Rectal smooth muscle tissue (tissue), 1 donor: ENCODE results near the gene F8.
"Not testable (repeated sequence)": the region's sequence is repeated elsewhere in the genome, so short reads cannot be mapped to it uniquely, and the experiment has no call there.

ENCODE experiments used
- H3K27ac ChIP-seq: one replicate; pipeline ENCODE4 v1.7.0; 2013; ENCODE audit warnings: low read depth, low read length, inconsistent platforms
- H3K27me3 ChIP-seq: one replicate; pipeline ENCODE4 v1.7.0; 2013; ENCODE audit warnings: low read length; ENCODE audit not compliant: control insufficient read depth, insufficient read depth
- H3K36me3 ChIP-seq: one replicate; pipeline ENCODE4 v1.7.0; 2013; ENCODE audit warnings: low read length; ENCODE audit not compliant: control insufficient read depth, insufficient read depth
- H3K4me1 ChIP-seq: one replicate; pipeline ENCODE4 v1.7.0; 2013; ENCODE audit warnings: low read length; ENCODE audit not compliant: control insufficient read depth, insufficient read depth
- H3K4me3 ChIP-seq: one replicate; pipeline ENCODE4 v1.7.0; 2013; ENCODE audit warnings: low read length
- H3K9ac ChIP-seq: one replicate; pipeline ENCODE4 v1.7.0; 2013; ENCODE audit warnings: low read length

Gene F8

DNA sequence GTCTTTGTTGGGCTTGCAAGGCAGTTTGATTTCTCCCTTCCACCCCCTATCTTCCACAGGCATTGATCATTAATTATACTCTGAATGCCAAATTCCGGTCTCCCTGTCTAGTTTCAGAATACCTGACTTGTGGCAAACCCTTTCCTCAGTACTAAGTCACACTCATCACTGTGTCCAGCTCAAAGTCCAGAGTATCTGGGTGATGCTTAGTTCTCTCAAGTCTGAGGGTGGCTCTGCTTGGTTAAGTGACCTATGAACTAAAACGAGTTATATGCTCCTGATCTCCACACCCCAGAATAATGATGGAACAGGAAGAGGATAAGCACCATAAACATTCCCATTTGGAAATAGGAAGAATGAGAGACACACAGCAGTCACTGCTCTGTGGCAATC is 194.5 kb downstream of the F8 start:
- H3K4me3 ChIP-seq = no peak overlapping the region
- no peaks in the 10 kb centered on the region for H3K36me3 ChIP-seq
- no peaks in the 10 kb centered on the region for H3K4me1 ChIP-seq
- H3K27me3 ChIP-seq = no peaks in the 10 kb centered on the region
- H3K9ac ChIP-seq = no peak overlapping the region
- no peak overlapping the region for H3K27ac ChIP-seq

- Histone ChIP-seq H3K9ac (no peak overlapping the region), H3K36me3 (no peaks in the 10 kb centered on the region), H3K27me3 (no peaks in the 10 kb centered on the region), H3K27ac (no peak overlapping the region), H3K4me3 (no peak overlapping the region), H3K4me1 (no peaks in the 10 kb centered on the region)
These were observed 195.1 kb downstream of the F8 start for GRCh38 chrX:154827194-154828015.

DNA sequence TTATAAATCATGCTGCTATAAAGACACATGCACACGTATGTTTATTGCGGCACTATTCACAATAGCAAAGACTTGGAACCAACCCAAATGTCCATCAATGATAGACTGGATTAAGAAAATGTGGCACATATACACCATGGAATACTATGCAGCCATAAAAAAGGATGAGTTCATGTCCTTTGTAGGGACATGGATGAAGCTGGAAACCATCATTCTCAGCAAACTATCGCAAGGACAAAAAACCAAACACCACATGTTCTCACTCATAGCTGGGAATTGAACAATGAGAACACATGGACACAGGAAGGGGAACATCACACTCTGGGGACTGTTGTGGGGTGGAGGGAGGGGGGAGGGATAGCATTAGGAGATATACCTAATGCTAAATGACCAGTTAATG is 196.9 kb downstream of the F8 start:
- not testable (repeated sequence) for H3K27ac ChIP-seq, H3K9ac ChIP-seq

GRCh38 chrX:154824638-154825037 is 197.9 kb downstream of the F8 start:
- H3K4me1 ChIP-seq = no peaks in the 10 kb centered on the region
- no peaks in the 10 kb centered on the region for H3K36me3 ChIP-seq
- H3K4me3 ChIP-seq = no peak overlapping the region
- H3K9ac ChIP-seq = no peak overlapping the region
- H3K27ac ChIP-seq = no peak overlapping the region
- no peaks in the 10 kb centered on the region for H3K27me3 ChIP-seq

More for the DNA sequence above, 196.9 kb downstream of the F8 start:
- H3K4me3 ChIP-seq, H3K27me3 ChIP-seq, H3K36me3 ChIP-seq, H3K4me1 ChIP-seq: not testable (repeated sequence)

DNA sequence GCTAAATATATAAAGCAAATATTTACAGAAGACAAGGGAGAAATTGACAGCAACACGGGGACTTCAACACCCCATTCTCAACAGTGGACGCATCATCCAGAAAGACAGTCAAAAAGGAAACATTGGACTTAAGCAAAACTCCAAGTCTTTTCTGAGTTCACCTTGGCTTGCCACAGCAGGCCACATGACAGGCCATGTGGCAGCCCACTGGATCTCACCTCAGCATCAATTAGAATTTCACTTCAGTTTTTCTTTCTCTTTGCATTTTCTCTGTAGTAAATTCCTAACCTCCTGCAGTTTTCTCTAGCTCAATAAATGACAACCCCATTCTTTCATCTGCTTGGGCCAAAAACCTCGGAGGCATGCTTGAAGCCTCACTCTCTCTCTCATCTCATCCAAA is 200.5 kb downstream of the F8 start:
- Histone ChIP-seq H3K4me1 (no peaks in the 10 kb centered on the region), H3K36me3 (no peaks in the 10 kb centered on the region), H3K27ac (no peak overlapping the region), H3K27me3 (no peaks in the 10 kb centered on the region), H3K4me3 (no peak overlapping the region), H3K9ac (no peak overlapping the region)

DNA sequence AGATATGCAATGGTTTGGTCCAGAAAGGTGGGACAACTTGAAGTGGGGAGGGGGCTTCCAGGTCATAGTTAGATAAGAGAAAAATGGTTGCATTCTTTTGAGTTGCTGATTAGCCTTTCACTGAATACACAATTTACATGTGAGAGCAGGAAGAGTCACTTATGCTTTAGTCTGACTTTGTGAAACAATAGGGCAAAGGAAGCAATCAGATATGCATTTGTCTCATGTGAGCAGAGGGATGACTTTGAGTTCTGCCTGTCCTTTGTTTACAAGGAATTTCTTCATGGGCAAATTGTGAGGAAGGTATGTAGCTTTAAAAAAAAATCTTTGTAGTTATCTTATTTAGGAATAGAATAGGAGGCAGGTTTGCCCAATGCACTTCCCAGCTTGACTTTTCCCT is 201.0 kb downstream of the F8 start:
- H3K27ac ChIP-seq = no peak overlapping the region
- no peaks in the 10 kb centered on the region for H3K4me1 ChIP-seq
- no peak overlapping the region for H3K9ac ChIP-seq
- H3K36me3 ChIP-seq = no peaks in the 10 kb centered on the region
- no peaks in the 10 kb centered on the region for H3K27me3 ChIP-seq
- no peak overlapping the region for H3K4me3 ChIP-seq

DNA sequence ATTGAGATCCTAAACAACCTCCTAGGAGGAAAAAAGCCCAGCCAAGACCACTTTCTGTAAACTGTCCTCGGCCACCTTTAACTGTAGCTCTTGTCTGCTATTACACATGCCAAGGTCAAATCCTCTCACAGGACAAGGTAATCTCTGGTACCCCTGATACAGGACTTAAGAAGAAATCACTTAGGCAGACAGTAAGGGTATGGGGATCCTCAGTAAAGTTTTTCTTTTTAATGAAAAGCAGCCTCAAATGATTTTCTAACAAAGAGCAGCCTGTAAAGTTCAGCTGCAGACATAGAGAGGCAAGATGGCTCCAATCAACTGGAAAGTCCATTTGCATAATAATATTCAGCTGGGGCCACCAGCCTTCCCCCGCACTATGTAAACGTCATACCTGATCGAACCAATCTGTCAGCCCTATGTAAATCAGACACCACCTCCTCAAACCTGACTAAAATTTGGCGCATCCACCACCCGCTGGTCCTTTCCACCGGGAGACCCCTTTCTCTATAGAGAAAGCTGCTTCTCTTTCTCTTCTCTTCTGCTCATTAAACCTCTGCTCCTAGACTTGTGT is 202.7 kb downstream of the F8 start:
- Histone ChIP-seq H3K4me1 (no peaks in the 10 kb centered on the region), H3K9ac (no peak overlapping the region), H3K36me3 (no peaks in the 10 kb centered on the region), H3K4me3 (no peak overlapping the region), H3K27me3 (no peaks in the 10 kb centered on the region), H3K27ac (no peak overlapping the region)

GRCh38 chrX:154818916-154819770 is 203.4 kb downstream of the F8 start:
- no peaks in the 10 kb centered on the region for H3K27me3 ChIP-seq
- H3K36me3 ChIP-seq = no peaks in the 10 kb centered on the region
- H3K9ac ChIP-seq = no peak overlapping the region
- H3K27ac ChIP-seq = no peak overlapping the region
- no peak overlapping the region for H3K4me3 ChIP-seq
- H3K4me1 ChIP-seq = no peaks in the 10 kb centered on the region

- not testable (repeated sequence) for H3K36me3 ChIP-seq, H3K4me1 ChIP-seq, H3K27ac ChIP-seq, H3K27me3 ChIP-seq, H3K9ac ChIP-seq, H3K4me3 ChIP-seq
These were observed 205.4 kb downstream of the F8 start for GRCh38 chrX:154817048-154817618.

DNA sequence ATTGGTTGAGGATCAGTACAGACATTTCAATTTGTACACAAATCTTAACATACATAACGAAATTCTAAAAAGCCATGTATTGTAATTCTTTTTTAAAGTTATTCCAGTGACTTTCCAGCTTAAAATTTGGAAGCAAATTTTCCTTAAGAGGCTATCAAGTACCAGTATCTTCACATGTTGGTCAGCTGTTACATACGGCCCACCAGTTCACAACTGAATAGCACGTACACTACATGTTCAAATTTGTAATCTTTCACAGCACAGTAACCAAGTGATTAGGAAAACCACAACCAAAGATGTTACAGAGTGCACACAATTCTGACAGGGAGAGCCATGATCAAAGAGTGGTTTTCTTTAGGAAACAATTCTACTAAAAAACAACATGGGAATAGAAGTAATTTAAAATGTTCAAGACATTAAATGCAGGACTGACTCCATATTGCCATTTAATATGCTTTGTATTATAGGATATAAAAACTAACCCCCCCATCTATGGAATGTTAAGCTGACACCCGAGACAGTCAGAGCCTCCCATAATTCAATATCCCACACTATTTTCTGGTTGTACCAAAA is 206.1 kb downstream of the F8 start:
- not testable (repeated sequence) for H3K4me1 ChIP-seq, H3K27me3 ChIP-seq, H3K36me3 ChIP-seq, H3K27ac ChIP-seq, H3K9ac ChIP-seq, H3K4me3 ChIP-seq

- no peak overlapping the region for H3K9ac ChIP-seq
- no peaks in the 10 kb centered on the region for H3K27me3 ChIP-seq
- no peak overlapping the region for H3K27ac ChIP-seq
- no peaks in the 10 kb centered on the region for H3K36me3 ChIP-seq
- no peaks in the 10 kb centered on the region for H3K4me1 ChIP-seq
- no peak overlapping the region for H3K4me3 ChIP-seq
These were observed 207.2 kb downstream of the F8 start for GRCh38 chrX:154815274-154815818.

GRCh38 chrX:154813801-154814200 is 208.7 kb downstream of the F8 start:
- H3K27ac ChIP-seq = no peak overlapping the region
- no peaks in the 10 kb centered on the region for H3K27me3 ChIP-seq
- no peak overlapping the region for H3K9ac ChIP-seq
- H3K36me3 ChIP-seq = no peaks in the 10 kb centered on the region
- H3K4me3 ChIP-seq = no peak overlapping the region
- H3K4me1 ChIP-seq = no peaks in the 10 kb centered on the region
